Caco-2 (cell line): Measurements from ENCODE around the gene CENPW. TPM values are rescaled to one million over a fixed set of nuclear protein-coding genes. Genes with fewer than 3 reads are reported as not detected.

ENCODE experiments used
- BruUV-seq: library from RNA; stranded (reverse); fragments of 400-500 nt; replicated peaks from 2 replicates; lab custom pipeline; 2021; lab: Mats Ljungman, UMichigan
- CTCF ChIA-PET: fragments of 300-600 bp; sonication (Branson Sonifier 250); formaldehyde crosslinking; loops from one replicate; lab custom pipeline; 2022; ENCODE audit warnings: antibody characterized with exemption; lab: Charles Lee
- POLR2A ChIA-PET: fragments of 300-600 bp; sonication (Branson Sonifier 250); formaldehyde crosslinking; loops from one replicate; lab custom pipeline; 2022; ENCODE audit warnings: antibody characterized with exemption; lab: Charles Lee
- DNase-seq, 2 experiments: peaks; one replicate each; pipeline versions ENCODE4 v3.0.0 to v3.0.0-alpha.2; 2020 to 2022
- H3K27me3 ChIP-seq: replicated peaks from 2 replicates; pipeline ENCODE4 v1.6.0; 2011; ENCODE audit warnings: low read length; ENCODE audit not compliant: control insufficient read depth, insufficient read depth
- H3K36me3 ChIP-seq: 2 replicates; pipeline ENCODE4 v1.5.1; 2011; ENCODE audit warnings: low read length; ENCODE audit not compliant: control insufficient read depth, insufficient read depth
- H3K4me1 ChIP-seq: fragments of 250-450 bp; sonication (Bioruptor Pico); 2 replicates; pipeline ENCODE4 v1.5.1; 2020; ENCODE audit warnings: mild to moderate bottlenecking
- H3K4me3 ChIP-seq: 2 replicates; pipeline ENCODE4 v1.5.1; 2011; ENCODE audit warnings: low read depth, mild to moderate bottlenecking, control low read depth, low read length
- H3K9me3 ChIP-seq: fragments of 250-450 bp; sonication (Bioruptor Pico); 2 replicates; pipeline ENCODE4 v1.5.1; 2020; ENCODE audit warnings: mild to moderate bottlenecking, moderate library complexity
- H3K27ac Mint-ChIP-seq: one replicate; pipeline ENCODE4 v1.8.0; 2022; ENCODE audit warnings: mixed read lengths; ENCODE audit not compliant: unreplicated experiment
- H3K27me3 Mint-ChIP-seq: one replicate; pipeline ENCODE4 v1.8.0; 2022; ENCODE audit warnings: mixed read lengths; ENCODE audit not compliant: insufficient read depth, unreplicated experiment
- H3K36me3 Mint-ChIP-seq: one replicate; pipeline ENCODE4 v1.8.0; 2022; ENCODE audit warnings: mild to moderate bottlenecking, mixed read lengths; ENCODE audit not compliant: insufficient read depth, unreplicated experiment
- H3K4me1 Mint-ChIP-seq: one replicate; pipeline ENCODE4 v1.8.0; 2022; ENCODE audit warnings: low read depth, mixed read lengths; ENCODE audit not compliant: unreplicated experiment
- H3K4me3 Mint-ChIP-seq: one replicate; pipeline ENCODE4 v1.8.0; 2022; ENCODE audit warnings: mild to moderate bottlenecking, moderate library complexity, mixed read lengths; ENCODE audit not compliant: unreplicated experiment
- H3K9me3 Mint-ChIP-seq: one replicate; pipeline ENCODE4 v1.8.0; 2022; ENCODE audit warnings: mixed read lengths; ENCODE audit not compliant: unreplicated experiment
- CTCF ChIP-seq, 2 experiments: fragments of 200-600 bp in 1 of 2; IDR thresholded peaks; 1 replicate in 1 of 2; 2 replicates in 1 of 2; pipeline versions ENCODE4 v1.5.1 to v1.8.0; 2011 to 2022; ENCODE audit warnings: antibody characterized with exemption in 1 of 2, control low read depth in 1 of 2, inconsistent platforms in 1 of 2, low read depth in 1 of 2, low read length in 1 of 2, mild to moderate bottlenecking in 1 of 2, moderate library complexity in 1 of 2; ENCODE audit not compliant: insufficient read depth in 1 of 2, severe bottlenecking in 1 of 2, unreplicated experiment in 1 of 2
- intact Hi-C: fragments of 100-400 bp; cut with micrococcal nuclease; formaldehyde crosslinking; loops from one replicate; pipeline ENCODE4 v1.10.0; 2022; ENCODE audit not compliant: unreplicated experiment
- total RNA-seq: library from RNA; stranded (reverse); gene quantifications from 2 replicates; pipeline ENCODE4 v1.2.3, GENCODE V29; 2022

Gene CENPW
- total RNA-seq, 1 experiment from 2014 or later, result 64.4 TPM

GRCh38 chr6:126372626-126373025 is 32.7 kb downstream of the CENPW start:
- Histone ChIP-seq H3K27me3 (no peaks in the 10 kb centered on the region), H3K36me3 (no peaks in the 10 kb centered on the region; the same call in 1 of the 2 replicates), H3K4me3 (no peak overlapping the region), H3K9me3 (0 out of 2 replicates have a peak, but pooled peaks cover 4% of the 10 kb centered on the region), H3K4me1 (no peaks in the 10 kb centered on the region)
- H3K4me1 Mint-ChIP-seq, result peaks cover 6% of the 10 kb centered on the region
- H3K4me3 Mint-ChIP-seq, result no peak overlapping the region
- TF ChIP-seq CTCF (IDR thresholded peaks at IDR 0.05; ENCODE audit: insufficient read depth in 1 of 2, low read depth in 1 of 2, low read length in 1 of 2, severe bottlenecking in 1 of 2, unreplicated experiment in 1 of 2), result no peak
- BruUV-seq, result no TSS peak
- no peaks in the 10 kb centered on the region for H3K27me3 Mint-ChIP-seq
- peaks cover 10% of the 10 kb centered on the region for H3K36me3 Mint-ChIP-seq
- POLR2A ChIA-PET, result no interaction called here
- peaks cover 13% of the 10 kb centered on the region for H3K9me3 Mint-ChIP-seq
- no peak overlapping the region for H3K27ac Mint-ChIP-seq
- intact Hi-C loops, result no loop called here
- DNase-seq, result no peak
- CTCF ChIA-PET, result no interaction called here

GRCh38 chr6:126373344-126373743 is 33.4 kb downstream of the CENPW start:
- Histone ChIP-seq H3K27me3 (no peaks in the 10 kb centered on the region), H3K9me3 (0 out of 2 replicates have a peak, but pooled peaks cover 4% of the 10 kb centered on the region), H3K36me3 (no peaks in the 10 kb centered on the region; the same call in 1 of the 2 replicates), H3K4me1 (no peaks in the 10 kb centered on the region), H3K4me3 (no peak overlapping the region)
- intact Hi-C loops, result no loop called here
- TF ChIP-seq CTCF (IDR thresholded peaks at IDR 0.05; ENCODE audit: insufficient read depth in 1 of 2, low read depth in 1 of 2, low read length in 1 of 2, severe bottlenecking in 1 of 2, unreplicated experiment in 1 of 2), result no peak
- POLR2A ChIA-PET, result no interaction called here
- Mint-ChIP-seq H3K27me3 (no peaks in the 10 kb centered on the region), H3K4me1 (peaks cover 6% of the 10 kb centered on the region), H3K4me3 (no peak overlapping the region), H3K9me3 (peaks cover 11% of the 10 kb centered on the region), H3K36me3 (peaks cover 10% of the 10 kb centered on the region), H3K27ac (no peak overlapping the region)
- CTCF ChIA-PET, result no interaction called here
- no TSS peak for BruUV-seq
- DNase-seq, result no peak

GRCh38 chr6:126374372-126374771 is 34.5 kb downstream of the CENPW start:
- CTCF ChIA-PET, result no interaction called here
- BruUV-seq, result no TSS peak

More at GRCh38 chr6:126374372-126374771, 34.5 kb downstream of the CENPW start:
- Mint-ChIP-seq H3K27me3 (no peaks in the 10 kb centered on the region), H3K9me3 (peaks cover 11% of the 10 kb centered on the region), H3K4me1 (peaks cover 5% of the 10 kb centered on the region), H3K27ac (no peak overlapping the region), H3K4me3 (no peak overlapping the region), H3K36me3 (peaks cover 6% of the 10 kb centered on the region)
- no peak for DNase-seq
- no peaks in the 10 kb centered on the region; the same call in 1 of the 2 replicates for H3K36me3 ChIP-seq
- H3K4me1 ChIP-seq, result no peaks in the 10 kb centered on the region
- H3K4me3 ChIP-seq, result no peak overlapping the region
- H3K27me3 ChIP-seq, result no peaks in the 10 kb centered on the region
- no peak for TF ChIP-seq CTCF (IDR thresholded peaks at IDR 0.05; ENCODE audit: insufficient read depth in 1 of 2, low read depth in 1 of 2, low read length in 1 of 2, severe bottlenecking in 1 of 2, unreplicated experiment in 1 of 2)
- intact Hi-C loops, result no loop called here
- H3K9me3 ChIP-seq, result 0 out of 2 replicates have a peak, but pooled peaks cover 4% of the 10 kb centered on the region
- POLR2A ChIA-PET, result no interaction called here
